Cerebellar cortex (tissue), 1 donor: ENCODE measurements around the gene PLPP3.

Source experiments
- DNase-seq: peaks from one replicate; pipeline ENCODE4 v3.0.0-alpha.2; 2015; ENCODE audit warnings: low spot score

PLPP3 gene

GRCh38 chr1:56462209-56462608 is 117.2 kb downstream of the PLPP3 start:
- DNase-seq = no peak

- DNase-seq = peak; percentile 15
Observed at GRCh38 chr1:56461158-56462127, 117.9 kb downstream of the PLPP3 start.

GRCh38 chr1:56459260-56459659 is 120.1 kb downstream of the PLPP3 start:
- DNase-seq = no peak

- DNase-seq = no peak
Observed at GRCh38 chr1:56457756-56458375, 121.5 kb downstream of the PLPP3 start.

- DNase-seq = no peak
Observed at GRCh38 chr1:56456435-56457101, 122.8 kb downstream of the PLPP3 start.

GRCh38 chr1:56453417-56454078 is 125.8 kb downstream of the PLPP3 start:
- DNase-seq = no peak

GRCh38 chr1:56453016-56453415 is 126.3 kb downstream of the PLPP3 start:
- no peak for DNase-seq

GRCh38 chr1:56452027-56453011 is 127.0 kb downstream of the PLPP3 start:
- DNase-seq = no peak

- no peak for DNase-seq
Observed at GRCh38 chr1:56451491-56451890, 127.9 kb downstream of the PLPP3 start.

GRCh38 chr1:56450004-56450666 is 129.2 kb downstream of the PLPP3 start:
- DNase-seq = no peak

- DNase-seq = no peak
Observed at GRCh38 chr1:56448529-56449300, 130.6 kb downstream of the PLPP3 start.

- DNase-seq = no peak
Observed at GRCh38 chr1:56447823-56448222, 131.5 kb downstream of the PLPP3 start.

- no peak for DNase-seq
Observed at GRCh38 chr1:56446531-56447098, 132.7 kb downstream of the PLPP3 start.

- DNase-seq = no peak
Observed at GRCh38 chr1:56444960-56445646, 134.3 kb downstream of the PLPP3 start.
